H1 (cell line): ENCODE measurements around the gene XPOT. TPM values are rescaled to one million over a fixed set of nuclear protein-coding genes. Genes with fewer than 3 reads are reported as not detected.

Source experiments
- CTCF ChIA-PET: fragments of 300-600 bp; sonication (Branson Sonifier 250); formaldehyde crosslinking; loops from one replicate; lab custom pipeline; 2021; ENCODE audit not compliant: partially characterized antibody; lab: Charles Lee
- POLR2A ChIA-PET: fragments of 300-600 bp; sonication (Branson Sonifier 250); formaldehyde crosslinking; loops from one replicate; lab custom pipeline; 2021; ENCODE audit warnings: inconsistent platforms; ENCODE audit not compliant: partially characterized antibody; lab: Charles Lee
- DNase-seq, 2 experiments: peaks; one replicate each; pipeline versions ENCODE4 v3.0.0 to v3.0.0-alpha.2; 2010 to 2022; ENCODE audit warnings: low spot score in 2 of 2, low read depth in 1 of 2, mixed read lengths in 1 of 2
- FAIRE-seq: peaks from 2 replicates; lab custom pipeline; 2011; peaks lifted over from hg19 to GRCh38; lab: Jason Lieb, UNC
- H2AFZ ChIP-seq: 2 replicates; pipeline ENCODE4 v1.8.1; 2012; ENCODE audit warnings: low read length, inconsistent platforms
- H2AK5ac ChIP-seq: 2 replicates; pipeline ENCODE4 v1.6.1; 2013; ENCODE audit warnings: low read depth, low read length
- H2BK120ac ChIP-seq: replicated peaks from 2 replicates; pipeline ENCODE3; 2013; ENCODE audit warnings: low read depth, low read length, inconsistent platforms
- H2BK12ac ChIP-seq: 2 replicates; pipeline ENCODE4 v1.6.1; 2013; ENCODE audit warnings: low read depth, low read length
- H2BK15ac ChIP-seq: 2 replicates; pipeline ENCODE4 v1.6.1; 2013; ENCODE audit warnings: low read length
- H2BK20ac ChIP-seq: 2 replicates; pipeline ENCODE4 v1.6.1; 2013; ENCODE audit warnings: low read length
- H2BK5ac ChIP-seq: 2 replicates; pipeline ENCODE4 v1.6.1; 2013; ENCODE audit warnings: low read depth, low read length
- H3K14ac ChIP-seq: 2 replicates; pipeline ENCODE4 v1.6.1; 2013; ENCODE audit warnings: inconsistent platforms; ENCODE audit not compliant: insufficient read length
- H3K18ac ChIP-seq: 2 replicates; pipeline ENCODE4 v1.6.1; 2013; ENCODE audit warnings: low read length; ENCODE audit errors: extremely low read depth
- H3K23ac ChIP-seq: 2 replicates; pipeline ENCODE4 v1.6.1; 2013; ENCODE audit warnings: inconsistent platforms; ENCODE audit not compliant: insufficient read length
- H3K23me2 ChIP-seq: 2 replicates; pipeline ENCODE4 v1.6.1; 2013; ENCODE audit warnings: low read depth, low read length
- H3K27ac ChIP-seq: 2 replicates; pipeline ENCODE4 v1.6.1; 2011; ENCODE audit warnings: low read depth, low read length, inconsistent platforms
- H3K27me3 ChIP-seq, 4 experiments: replicated peaks in 1 of 4; 1 replicate in 1 of 4; 2 replicates in 3 of 4; pipeline versions ENCODE4 v1.6.1 to v1.8.1; 2011 to 2013; ENCODE audit warnings: low read length in 3 of 4, mild to moderate bottlenecking in 3 of 4, inconsistent platforms in 2 of 4, mixed read lengths in 2 of 4, moderate library complexity in 1 of 4; ENCODE audit not compliant: control insufficient read depth in 3 of 4, insufficient read depth in 3 of 4; ENCODE audit errors: extremely low read depth in 1 of 4
- H3K36me3 ChIP-seq, 4 experiments: 2 replicates each; pipeline versions ENCODE4 v1.6.1 to v1.8.1; 2011 to 2013; ENCODE audit warnings: mild to moderate bottlenecking in 4 of 4, low read length in 3 of 4, moderate library complexity in 2 of 4, control low read depth in 1 of 4, inconsistent platforms in 1 of 4; ENCODE audit not compliant: insufficient read depth in 4 of 4, control insufficient read depth in 2 of 4
- H3K4ac ChIP-seq: replicated peaks from 2 replicates; pipeline ENCODE3; 2013; ENCODE audit warnings: low read length, low read depth, mixed read lengths, inconsistent platforms; ENCODE audit not compliant: insufficient read length
- H3K4me1 ChIP-seq, 4 experiments: replicated peaks in 1 of 4; 1 replicate in 1 of 4; 2 replicates in 3 of 4; pipeline versions ENCODE4 v1.6.1 to v1.8.1; 2011 to 2013; ENCODE audit warnings: low read length in 3 of 4, inconsistent platforms in 2 of 4, mixed read lengths in 1 of 4; ENCODE audit not compliant: insufficient read depth in 4 of 4, control insufficient read depth in 3 of 4
- H3K4me2 ChIP-seq, 2 experiments: 2 replicates each; pipeline versions ENCODE4 v1.6.1 to v1.8.1; 2011 to 2013; ENCODE audit warnings: low read depth in 2 of 2, low read length in 2 of 2, control low read depth in 1 of 2, inconsistent platforms in 1 of 2, mild to moderate bottlenecking in 1 of 2; ENCODE audit not compliant: insufficient read depth in 1 of 2
- H3K4me3 ChIP-seq, 4 experiments: fragments of 200-600, 300-600 bp in 1 of 4; sonication (generic), shearing (Covaris generic), sonication (Bioruptor Twin) in 1 of 4; 2 replicates each; pipeline versions ENCODE4 v1.5.1 to v1.8.1; 2011 to 2016; ENCODE audit warnings: low read length in 4 of 4, low read depth in 3 of 4, control low read depth in 2 of 4, inconsistent platforms in 2 of 4, mild to moderate bottlenecking in 2 of 4, mixed read lengths in 1 of 4, moderate library complexity in 1 of 4; ENCODE audit not compliant: insufficient read depth in 2 of 4; ENCODE audit errors: extremely low read depth in 1 of 4
- H3K56ac ChIP-seq: replicated peaks from 2 replicates; pipeline ENCODE3; 2013; ENCODE audit warnings: low read depth, mild to moderate bottlenecking, mixed read lengths, low read length, inconsistent platforms; ENCODE audit not compliant: insufficient read length
- H3K79me1 ChIP-seq: 2 replicates; pipeline ENCODE4 v1.6.1; 2013; ENCODE audit warnings: low read depth, low read length, control low read depth
- H3K79me2 ChIP-seq, 2 experiments: 2 replicates each; pipeline versions ENCODE4 v1.6.1 to v1.8.1; 2012 to 2013; ENCODE audit warnings: low read length in 2 of 2, mild to moderate bottlenecking in 2 of 2, inconsistent platforms in 1 of 2; ENCODE audit not compliant: insufficient read depth in 2 of 2, control insufficient read depth in 1 of 2
- H3K9ac ChIP-seq, 4 experiments: replicated peaks in 1 of 4; 1 replicate in 1 of 4; 2 replicates in 3 of 4; pipeline versions ENCODE4 v1.6.1 to v1.8.1; 2011 to 2013; ENCODE audit warnings: low read depth in 3 of 4, low read length in 3 of 4, control low read depth in 2 of 4, mild to moderate bottlenecking in 2 of 4, moderate library complexity in 2 of 4, inconsistent platforms in 1 of 4; ENCODE audit errors: extremely low read depth in 1 of 4
- H3K9me3 ChIP-seq, 2 experiments: 2 replicates each; pipeline versions ENCODE4 v1.6.1 to v1.8.1; 2012 to 2013; ENCODE audit warnings: mild to moderate bottlenecking in 2 of 2, moderate library complexity in 2 of 2, control low read depth in 1 of 2, inconsistent platforms in 1 of 2, low read depth in 1 of 2, low read length in 1 of 2, mixed read lengths in 1 of 2; ENCODE audit not compliant: insufficient read depth in 2 of 2
- H4K20me1 ChIP-seq, 2 experiments: replicated peaks in 1 of 2; 2 replicates each; pipeline versions ENCODE3 to v1.8.1; 2011 to 2013; ENCODE audit warnings: inconsistent platforms in 2 of 2, low read length in 2 of 2, mild to moderate bottlenecking in 1 of 2; ENCODE audit not compliant: insufficient read depth in 2 of 2, control insufficient read depth in 1 of 2
- H4K5ac ChIP-seq: 2 replicates; pipeline ENCODE4 v1.6.1; 2013; ENCODE audit warnings: low read length, low read depth, mixed read lengths, inconsistent platforms; ENCODE audit not compliant: insufficient read length
- H4K8ac ChIP-seq: 2 replicates; pipeline ENCODE4 v1.8.0; 2013; ENCODE audit warnings: mild to moderate bottlenecking, moderate library complexity, low read length, inconsistent platforms; ENCODE audit not compliant: insufficient read depth; ENCODE audit errors: extremely low read depth
- H4K91ac ChIP-seq: replicated peaks from 2 replicates; pipeline ENCODE3; 2013; ENCODE audit warnings: low read length, mixed read lengths, inconsistent platforms; ENCODE audit not compliant: insufficient read length
- ASH2L ChIP-seq: fragments of 200-600, 300-600 bp; sonication (generic); IDR thresholded peaks from one replicate; pipeline ENCODE4 v1.7.1; 2017; ENCODE audit warnings: low read length
- POLR2A ChIP-seq, 2 experiments: IDR thresholded peaks; 1 replicate in 1 of 2; 2 replicates in 1 of 2; pipeline ENCODE4 v1.6.1; 2011; ENCODE audit warnings: low read depth in 2 of 2, low read length in 2 of 2, mild to moderate bottlenecking in 2 of 2; ENCODE audit errors: control extremely low read depth in 1 of 2
- RFX5 ChIP-seq: IDR thresholded peaks from 2 replicates; pipeline ENCODE4 v1.6.1; 2011; ENCODE audit warnings: low read depth, low read length, improper control_type of control experiment, borderline replicate concordance
- RXRA ChIP-seq: IDR thresholded peaks from 2 replicates; pipeline ENCODE4 v1.6.1; 2011; ENCODE audit warnings: low read depth, mild to moderate bottlenecking, low read length, moderate library complexity; ENCODE audit not compliant: insufficient read depth
- SAP30 ChIP-seq: fragments of 300-600 bp; sonication (generic); IDR thresholded peaks from 2 replicates; pipeline ENCODE4 v1.7.1; 2012; ENCODE audit warnings: low read length, moderate library complexity, mild to moderate bottlenecking, inconsistent platforms; ENCODE audit not compliant: insufficient read depth, insufficient replicate concordance
- SP1 ChIP-seq: IDR thresholded peaks from 2 replicates; pipeline ENCODE4 v1.6.1; 2011; ENCODE audit warnings: low read depth, low read length
- TAF7 ChIP-seq: optimal IDR thresholded peaks from 2 replicates; pipeline ENCODE3; 2011; ENCODE audit warnings: low read depth, mild to moderate bottlenecking, inconsistent platforms, low read length, moderate library complexity, borderline replicate concordance
- TBP ChIP-seq: IDR thresholded peaks from 2 replicates; pipeline ENCODE4 v1.6.1; 2011; ENCODE audit warnings: low read depth, low read length, improper control_type of control experiment
- TCF12 ChIP-seq: IDR thresholded peaks from 2 replicates; pipeline ENCODE4 v1.6.1; 2011; ENCODE audit warnings: low read depth, mild to moderate bottlenecking, low read length
- YY1 ChIP-seq: IDR thresholded peaks from 2 replicates; pipeline ENCODE4 v1.6.1; 2011; ENCODE audit warnings: low read depth, mild to moderate bottlenecking, low read length
- ZNF274 ChIP-seq: IDR thresholded peaks from 2 replicates; pipeline ENCODE4 v1.7.0; 2012; ENCODE audit warnings: low read length, borderline replicate concordance; ENCODE audit errors: extremely low read depth
- WGBS, 2 experiments: shearing (Covaris generic) in 1 of 2; methylation state at CpG; one replicate each; pipeline versions ENCODE4 v1.1.6 to v1.1.7; 2013 to 2015; ENCODE audit warnings: low lambda C conversion rate in 2 of 2, mixed read lengths in 2 of 2, inconsistent platforms in 1 of 2, low coverage in 1 of 2, missing lambda C conversion rate in 1 of 2; ENCODE audit not compliant: insufficient replicate concordance in 2 of 2, insufficient coverage in 1 of 2, insufficient read length in 1 of 2; ENCODE audit errors: extremely low coverage in 1 of 2, missing lambda C conversion rate in 1 of 2; 5-methylcytosine and 5-hydroxymethylcytosine counted together
- polyA plus RNA-seq, 7 experiments: library from polyadenylated mRNA; depleted of rRNA in 3 of 7; stranded (reverse) in 5 of 7; unstranded in 2 of 7; fragments of >200 nt in 5 of 7; fragments of 200-250 nt in 2 of 7; gene quantifications; 1 replicate in 5 of 7; 2 replicates in 1 of 7; 4 replicates in 1 of 7; pipeline versions ENCODE4 v1.2.1 to v1.2.3, GENCODE V29; 2011 to 2013; ENCODE audit warnings: missing spikeins in 2 of 7, mixed read lengths in 2 of 7
- total RNA-seq: library from RNA; stranded (reverse); fragmentation: NEBNext Ultra II Directional; extraction: Animal tissue kit (Norgen Biotek cat#: 25700); gene quantifications from 2 replicates; pipeline ENCODE4 v1.2.1, GENCODE V29; 2021
- TF ChIP-seq, protein P1 (sequence below): IDR thresholded peaks from 2 replicates; pipeline ENCODE4 v1.6.1; 2011; ENCODE audit warnings: low read length, improper control_type of control experiment

Gene XPOT
- total and polyA plus RNA-seq, 2 of the 8 experiments (the other 6 are each of a cell fraction or from before 2014, with no cell fraction given): 38.8 to 176 TPM

DNA sequence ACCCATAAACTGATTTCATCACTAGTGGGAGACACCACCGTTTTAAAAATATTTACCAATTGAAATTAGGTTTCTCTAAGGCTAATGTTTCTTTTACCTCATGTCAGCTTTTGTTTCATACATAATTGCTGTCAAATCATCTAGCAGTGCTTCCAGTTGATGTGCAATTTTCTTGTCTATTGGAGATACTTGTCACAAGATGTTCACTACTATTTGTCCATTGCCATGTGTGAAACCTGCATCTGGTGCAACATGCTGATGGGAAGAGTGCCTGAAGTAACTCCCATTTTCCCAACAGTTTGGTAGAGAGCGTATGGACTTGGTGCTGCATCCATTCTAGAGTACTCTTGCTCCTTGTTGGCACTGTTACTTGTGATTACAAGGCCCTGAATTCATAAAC lies 9.7 kb downstream of the XPOT start:
- no peak for DNase-seq
- Histone ChIP-seq H4K20me1 (peaks cover 3 to 4% of the 10 kb centered on the region in 2 experiments), H3K23ac (no peak overlapping the region)

More for the DNA sequence above, 9.7 kb downstream of the XPOT start:
- FAIRE-seq: no peak
- no peak overlapping the region for H3K14ac ChIP-seq
- no peak overlapping the region for H4K91ac ChIP-seq
- no peak overlapping the region for H3K4me3 ChIP-seq
- H2AFZ ChIP-seq: no peak overlapping the region
- H3K79me2 ChIP-seq: peaks cover 0 to 33% of the 10 kb centered on the region in 2 experiments; a peak in 2 of 4 replicates
- no peak overlapping the region for H3K4me2 ChIP-seq
- POLR2A ChIA-PET: interaction anchor here (1.0 to 9.6 kb wide), 4 partner anchors 8 to 86 kb away, joined by 3 to 100 read pairs (median 6); no protein-coding TSS in a partner anchor
- H2BK120ac ChIP-seq: no peak overlapping the region
- no peak overlapping the region for H3K9ac ChIP-seq
- no peaks in the 10 kb centered on the region for H3K4me1 ChIP-seq
- no peaks in the 10 kb centered on the region for H3K23me2 ChIP-seq
- no peak overlapping the region for H2BK15ac ChIP-seq
- peaks cover 45 to 93% (median 73%) of the 10 kb centered on the region in 4 experiments for H3K36me3 ChIP-seq
- no peak overlapping the region for H3K27ac ChIP-seq
- no peak overlapping the region for H2BK5ac ChIP-seq
- H3K9me3 ChIP-seq: no peaks in the 10 kb centered on the region
- CTCF ChIA-PET: no interaction called here
- no peak overlapping the region for H3K4ac ChIP-seq
- H2BK20ac ChIP-seq: no peak overlapping the region
- no peak overlapping the region for H3K18ac ChIP-seq
- peaks cover 6% of the 10 kb centered on the region for H3K79me1 ChIP-seq
- no peak overlapping the region for H4K8ac ChIP-seq
- no peak overlapping the region for H2BK12ac ChIP-seq
- no peaks in the 10 kb centered on the region for H3K27me3 ChIP-seq
- 91% methylated on average over 2 of the region's 2 CpGs; no CpG with 5 or more reads in 1 of the 2 experiments for WGBS, 2 experiments
- no peak overlapping the region for H2AK5ac ChIP-seq
- TF ChIP-seq, protein P1, sequence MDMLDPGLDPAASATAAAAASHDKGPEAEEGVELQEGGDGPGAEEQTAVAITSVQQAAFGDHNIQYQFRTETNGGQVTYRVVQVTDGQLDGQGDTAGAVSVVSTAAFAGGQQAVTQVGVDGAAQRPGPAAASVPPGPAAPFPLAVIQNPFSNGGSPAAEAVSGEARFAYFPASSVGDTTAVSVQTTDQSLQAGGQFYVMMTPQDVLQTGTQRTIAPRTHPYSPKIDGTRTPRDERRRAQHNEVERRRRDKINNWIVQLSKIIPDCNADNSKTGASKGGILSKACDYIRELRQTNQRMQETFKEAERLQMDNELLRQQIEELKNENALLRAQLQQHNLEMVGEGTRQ: no peak
- TF ChIP-seq SAP30 (no peak), ZNF274 (no peak), SP1 (no peak), TBP (no peak), RXRA (no peak), ASH2L (no peak), TAF7 (no peak), YY1 (no peak), TCF12 (no peak), POLR2A (IDR thresholded peaks at IDR 0.05; ENCODE audit: control extremely low read depth in 1 of 2, low read depth in 2 of 2, low read length in 2 of 2) (no peak), RFX5 (no peak)
- no peak overlapping the region for H4K5ac ChIP-seq
- no peak overlapping the region for H3K56ac ChIP-seq
